Fibroblast of mammary gland (primary cell): ENCODE measurements around the gene OR52M1.

ENCODE experiments used
- DNase-seq: peaks from one replicate; pipeline ENCODE4 v3.0.0-alpha.2; 2010; ENCODE audit warnings: low read depth
- H3K4me3 ChIP-seq: 2 replicates; pipeline ENCODE4 v1.5.1; 2011; ENCODE audit warnings: low read depth, mild to moderate bottlenecking, low read length, moderate library complexity; ENCODE audit not compliant: control insufficient read depth
- CTCF ChIP-seq: conservative IDR thresholded peaks from 2 replicates; pipeline ENCODE4 v1.5.1; 2011; ENCODE audit warnings: low read depth, low read length, inconsistent platforms; ENCODE audit not compliant: control insufficient read depth, insufficient read depth

Gene OR52M1

DNA sequence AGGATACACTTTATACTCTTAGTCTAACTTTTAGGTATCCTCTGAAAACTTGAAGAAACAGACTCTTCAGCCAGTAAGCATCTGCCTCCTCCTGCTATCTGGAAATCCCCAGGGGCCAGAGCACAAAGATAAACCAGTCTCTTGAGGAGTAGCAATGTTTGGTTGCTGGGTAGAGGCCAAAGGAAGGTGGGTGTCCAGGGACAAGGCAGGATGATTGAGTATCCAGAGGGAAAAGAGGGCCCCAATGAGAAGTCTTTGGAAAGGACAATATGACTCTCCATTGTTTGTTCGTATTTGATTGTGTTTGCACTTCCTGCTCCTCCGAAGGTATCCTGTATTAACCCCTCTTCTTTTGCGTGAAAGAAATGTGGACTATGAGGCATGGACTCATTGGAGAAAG lies 44.0 kb downstream of the OR52M1 start:
- no peak for TF ChIP-seq CTCF
- DNase-seq: no peak
- no peak overlapping the region for H3K4me3 ChIP-seq

- TF ChIP-seq CTCF: no peak
- no peak within 1 kb of the TSS for H3K4me3 ChIP-seq
- no peak for DNase-seq
Measured at GRCh38 chr11:4593739-4594138, 48.7 kb downstream of the OR52M1 start, which contains the start of gene OR52I1. Gene OR52I1 (plus strand): TSS chr11:4594039. CDS start chr11:4594039, 0 bp downstream.
